ENCODE results near the gene CREB3. TPM values are rescaled to one million over a fixed set of nuclear protein-coding genes. Genes with fewer than 3 reads are reported as not detected.

The CREB3 gene
- total and polyA plus RNA-seq, 2 of the 4 experiments (the other 2 are of a cell fraction): 60.7 to 106 TPM

DNA sequence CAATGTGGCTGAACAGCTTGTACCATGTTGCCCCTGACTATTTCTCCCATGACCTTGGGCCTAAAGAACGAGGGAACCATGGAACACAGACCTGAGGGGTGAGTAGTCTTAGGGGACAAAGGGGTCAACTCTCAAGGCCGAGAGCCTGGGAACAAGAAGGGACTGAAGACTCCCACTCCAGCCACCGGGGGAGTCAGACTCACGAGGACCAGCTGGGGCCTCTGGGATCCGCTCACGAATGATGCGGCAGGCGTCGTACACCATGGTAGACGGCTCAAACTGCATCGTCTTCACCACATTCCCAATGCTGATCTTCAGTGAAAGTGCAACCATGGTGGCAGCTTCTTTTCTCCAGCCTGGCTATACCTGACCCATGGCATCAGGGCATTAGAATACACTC is 7.1 kb upstream of the CREB3 start:
- WGBS, 2 experiments (ENCODE audit: extremely low coverage in 2 of 2, insufficient read length in 1 of 2): no CpG with 5 or more reads among the region's 11 CpGs
- no peak overlapping the region for H3K27ac ChIP-seq (ENCODE audit: insufficient read depth, low read length)
- H2AK5ac ChIP-seq (ENCODE audit: low read depth, low read length): no peak overlapping the region
- H3K27me3 ChIP-seq (ENCODE audit: control insufficient read depth, insufficient read depth, low read length): no peaks in the 10 kb centered on the region
- ATAC-seq (ENCODE audit: low read depth): no peak
- no peak overlapping the region for H3K4ac ChIP-seq (ENCODE audit: low read depth, low read length)
- H3K4me2 ChIP-seq (ENCODE audit: low read depth, low read length): no peak overlapping the region
- DNase-seq: no peak
- TF ChIP-seq NFE2L2 (IDR thresholded peaks at IDR 0.05; ENCODE audit: low read depth, low read length) (no peak), FOS (IDR thresholded peaks at IDR 0.05; ENCODE audit: low read depth, low read length) (no peak), RCOR1 (IDR thresholded peaks at IDR 0.05; ENCODE audit: insufficient replicate concordance, low read length) (no peak), MAFK (IDR thresholded peaks at IDR 0.05; ENCODE audit: low read depth, low read length) (no peak), MXI1 (IDR thresholded peaks at IDR 0.05; ENCODE audit: borderline replicate concordance, low read depth, low read length) (no peak), CHD1 (IDR thresholded peaks at IDR 0.05; ENCODE audit: low read depth, low read length) (no peak), POLR2A (IDR thresholded peaks at IDR 0.05; ENCODE audit: low read depth, low read length) (no peak), SMC3 (IDR thresholded peaks at IDR 0.05; ENCODE audit: low read depth, low read length) (no peak), RFX5 (IDR thresholded peaks at IDR 0.05; ENCODE audit: low read depth, low read length) (no peak), MAZ (IDR thresholded peaks at IDR 0.05; ENCODE audit: borderline replicate concordance, low read depth, low read length) (no peak), CEBPB (IDR thresholded peaks at IDR 0.05; ENCODE audit: low read depth, low read length) (no peak), BHLHE40 (IDR thresholded peaks at IDR 0.05; ENCODE audit: low read depth, low read length) (no peak), RAD21 (IDR thresholded peaks at IDR 0.05; ENCODE audit: low read length) (no peak)
- TF ChIP-seq, protein P1, sequence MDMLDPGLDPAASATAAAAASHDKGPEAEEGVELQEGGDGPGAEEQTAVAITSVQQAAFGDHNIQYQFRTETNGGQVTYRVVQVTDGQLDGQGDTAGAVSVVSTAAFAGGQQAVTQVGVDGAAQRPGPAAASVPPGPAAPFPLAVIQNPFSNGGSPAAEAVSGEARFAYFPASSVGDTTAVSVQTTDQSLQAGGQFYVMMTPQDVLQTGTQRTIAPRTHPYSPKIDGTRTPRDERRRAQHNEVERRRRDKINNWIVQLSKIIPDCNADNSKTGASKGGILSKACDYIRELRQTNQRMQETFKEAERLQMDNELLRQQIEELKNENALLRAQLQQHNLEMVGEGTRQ (IDR thresholded peaks at IDR 0.05; ENCODE audit: low read depth, low read length): no peak
- TF ChIP-seq, protein P2, sequence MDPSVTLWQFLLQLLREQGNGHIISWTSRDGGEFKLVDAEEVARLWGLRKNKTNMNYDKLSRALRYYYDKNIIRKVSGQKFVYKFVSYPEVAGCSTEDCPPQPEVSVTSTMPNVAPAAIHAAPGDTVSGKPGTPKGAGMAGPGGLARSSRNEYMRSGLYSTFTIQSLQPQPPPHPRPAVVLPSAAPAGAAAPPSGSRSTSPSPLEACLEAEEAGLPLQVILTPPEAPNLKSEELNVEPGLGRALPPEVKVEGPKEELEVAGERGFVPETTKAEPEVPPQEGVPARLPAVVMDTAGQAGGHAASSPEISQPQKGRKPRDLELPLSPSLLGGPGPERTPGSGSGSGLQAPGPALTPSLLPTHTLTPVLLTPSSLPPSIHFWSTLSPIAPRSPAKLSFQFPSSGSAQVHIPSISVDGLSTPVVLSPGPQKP (IDR thresholded peaks at IDR 0.05; ENCODE audit: borderline replicate concordance, low read depth, low read length): no peak
- TF ChIP-seq, protein P3, sequence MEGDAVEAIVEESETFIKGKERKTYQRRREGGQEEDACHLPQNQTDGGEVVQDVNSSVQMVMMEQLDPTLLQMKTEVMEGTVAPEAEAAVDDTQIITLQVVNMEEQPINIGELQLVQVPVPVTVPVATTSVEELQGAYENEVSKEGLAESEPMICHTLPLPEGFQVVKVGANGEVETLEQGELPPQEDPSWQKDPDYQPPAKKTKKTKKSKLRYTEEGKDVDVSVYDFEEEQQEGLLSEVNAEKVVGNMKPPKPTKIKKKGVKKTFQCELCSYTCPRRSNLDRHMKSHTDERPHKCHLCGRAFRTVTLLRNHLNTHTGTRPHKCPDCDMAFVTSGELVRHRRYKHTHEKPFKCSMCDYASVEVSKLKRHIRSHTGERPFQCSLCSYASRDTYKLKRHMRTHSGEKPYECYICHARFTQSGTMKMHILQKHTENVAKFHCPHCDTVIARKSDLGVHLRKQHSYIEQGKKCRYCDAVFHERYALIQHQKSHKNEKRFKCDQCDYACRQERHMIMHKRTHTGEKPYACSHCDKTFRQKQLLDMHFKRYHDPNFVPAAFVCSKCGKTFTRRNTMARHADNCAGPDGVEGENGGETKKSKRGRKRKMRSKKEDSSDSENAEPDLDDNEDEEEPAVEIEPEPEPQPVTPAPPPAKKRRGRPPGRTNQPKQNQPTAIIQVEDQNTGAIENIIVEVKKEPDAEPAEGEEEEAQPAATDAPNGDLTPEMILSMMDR (conservative IDR thresholded peaks at IDR 0.05; ENCODE audit: low read depth, low read length): no peak
- in situ Hi-C loops (cut with MboI; ENCODE audit: low sequenced_read_pairs): no loop called here
- no peak overlapping the region for H3K18ac ChIP-seq (ENCODE audit: low read depth, low read length)
- H3K9me1 ChIP-seq (ENCODE audit: insufficient read depth, low read length): peaks cover 7% of the 10 kb centered on the region; the same call in 1 of the 2 replicates
- H4K20me1 ChIP-seq (ENCODE audit: insufficient read depth, low read length): peaks cover 39% of the 10 kb centered on the region
- dilution Hi-C loops (cut with HindIII; ENCODE audit: low sequenced_read_pairs, unreplicated experiment): no loop called here
- BruUV-seq (replicated peaks): no TSS peak
- H3K9ac ChIP-seq (ENCODE audit: low read depth, low read length): no peak overlapping the region
- CTCF ChIA-PET: interaction anchor here (0.6 kb wide), 1 partner anchor 31 kb away, joined by 3 read pairs; no protein-coding TSS in a partner anchor
- H3K23ac ChIP-seq (ENCODE audit: low read depth, low read length): no peak overlapping the region
- intact Hi-C loops (cut with micrococcal nuclease): no loop called here
- H3K14ac ChIP-seq (replicated peaks; ENCODE audit: low read depth, low read length): no peak overlapping the region
- H3K9me3 ChIP-seq (ENCODE audit: control insufficient read depth, insufficient read depth, low read length): no peaks in the 10 kb centered on the region
- no peak overlapping the region for H2BK20ac ChIP-seq (ENCODE audit: low read depth, low read length)
- H2BK120ac ChIP-seq (ENCODE audit: low read depth, low read length): no peak overlapping the region
- POLR2A ChIA-PET (ENCODE audit: unreplicated experiment): no interaction called here
- H3K4me1 ChIP-seq (ENCODE audit: control insufficient read depth, insufficient read depth, low read length): peaks cover 24% of the 10 kb centered on the region
- no peak overlapping the region for H4K91ac ChIP-seq (ENCODE audit: insufficient read depth, low read depth, low read length)
- peaks cover 48% of the 10 kb centered on the region for H3K36me3 ChIP-seq (ENCODE audit: control insufficient read depth, insufficient read depth, low read length)
- no peak overlapping the region for H4K8ac ChIP-seq (ENCODE audit: low read depth in 2 of 2, low read length in 2 of 2)
- no peak overlapping the region for H3K4me3 ChIP-seq (ENCODE audit: insufficient read depth, low read depth, low read length)
- H2BK15ac ChIP-seq (ENCODE audit: low read depth, low read length): no peak overlapping the region
- H4K5ac ChIP-seq (ENCODE audit: low read depth, low read length): no peak overlapping the region
- no peak overlapping the region for H2AFZ ChIP-seq (replicated peaks; ENCODE audit: low read length, poor library complexity)
- no peak overlapping the region for H2BK5ac ChIP-seq (ENCODE audit: low read depth, low read length, poor library complexity, severe bottlenecking)
- H2AK9ac ChIP-seq (replicated peaks; ENCODE audit: low read depth, low read length, poor library complexity): no peak overlapping the region
- peaks cover 41 to 87% of the 10 kb centered on the region in 2 experiments for H3K79me1 ChIP-seq (ENCODE audit: low read depth in 1 of 2, low read length in 2 of 2)
- H3K56ac ChIP-seq (ENCODE audit: extremely low read depth, insufficient read depth, low read length): no peak overlapping the region

Measured in IMR-90 (cell line).